LHCN-M2 (cell line): ENCODE data around the gene PRKN. TPM values are rescaled to one million over a fixed set of nuclear protein-coding genes. Genes with fewer than 3 reads are reported as not detected.
"Not testable (repeated sequence)": the region's sequence is repeated elsewhere in the genome, so short reads cannot be mapped to it uniquely, and the experiment has no call there.

ENCODE experiments used
- DNase-seq: peaks from one replicate; pipeline ENCODE4 v3.0.0-alpha.2; 2012; ENCODE audit warnings: low read depth
- total RNA-seq: library from RNA; depleted of rRNA; stranded (reverse); fragments of >200 nt; gene quantifications from 2 replicates; pipeline ENCODE4 v1.2.3, GENCODE V29; 2014

PRKN gene
- total RNA-seq, 1 experiment from 2014 or later, result 2.4 TPM

DNA sequence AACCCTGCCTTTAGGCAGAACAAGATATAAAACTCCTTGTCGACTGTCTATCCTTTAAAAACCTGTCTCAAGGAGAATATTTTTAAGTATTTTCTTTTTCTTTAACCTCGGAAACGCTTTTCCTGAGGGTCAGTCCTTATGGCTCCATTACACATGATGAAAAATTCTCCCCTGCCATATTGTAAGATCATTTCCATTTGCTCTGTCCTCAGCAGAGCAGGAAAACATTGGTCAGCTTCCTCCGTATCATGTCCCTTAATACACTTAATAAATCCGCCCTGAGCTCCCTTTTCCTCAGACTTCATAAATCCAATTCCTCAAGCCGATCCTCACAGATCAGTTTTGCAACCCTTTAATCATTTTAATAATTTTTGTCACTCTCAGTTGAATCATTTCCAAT is 1219.2 kb downstream of the PRKN start:
- no peak for DNase-seq

GRCh38 chr6:161507375-161507774 is 1220.2 kb downstream of the PRKN start:
- DNase-seq, result peak; percentile 72

DNA sequence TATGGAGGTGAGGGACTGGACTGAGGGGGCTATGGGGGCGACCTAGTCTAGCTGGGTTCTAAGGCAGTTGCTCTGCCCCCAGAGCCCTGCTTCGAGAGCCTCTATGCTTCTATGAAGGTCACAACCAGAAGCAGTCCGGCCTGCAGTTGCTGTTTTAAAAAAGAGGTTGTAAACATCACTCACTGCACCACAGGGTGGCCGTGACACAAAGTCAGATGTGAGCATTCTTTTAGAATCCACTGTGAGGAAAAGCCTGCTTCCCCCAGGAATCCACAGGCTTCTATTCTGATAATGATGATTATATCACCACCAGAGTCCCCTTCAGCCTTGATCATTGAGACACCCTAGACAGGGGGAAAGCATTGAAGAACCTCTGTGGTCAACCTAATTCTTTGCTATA is 1224.0 kb downstream of the PRKN start:
- DNase-seq, result no peak

GRCh38 chr6:161498881-161499280 is 1228.7 kb downstream of the PRKN start:
- no peak for DNase-seq

DNA sequence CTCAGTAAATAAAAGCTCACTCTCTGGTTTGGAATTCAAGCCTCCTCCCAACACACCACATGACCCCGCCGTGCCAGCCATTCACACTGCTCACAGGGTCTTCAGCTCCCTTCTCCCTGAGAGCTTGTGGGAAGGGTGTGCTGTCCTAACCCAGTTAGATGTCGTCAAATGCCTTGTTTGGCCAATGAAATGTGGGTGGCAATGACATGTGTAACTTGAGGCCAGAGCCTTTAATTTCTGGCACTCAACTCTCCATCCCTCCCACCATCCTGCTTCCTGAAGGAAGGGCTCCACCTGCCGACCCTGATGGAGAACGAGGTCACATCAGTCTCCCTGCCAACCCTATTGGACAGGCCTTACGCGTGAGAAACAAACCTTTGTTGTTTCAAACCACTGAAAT is 1229.2 kb downstream of the PRKN start:
- DNase-seq, result peak; percentile 55

DNA sequence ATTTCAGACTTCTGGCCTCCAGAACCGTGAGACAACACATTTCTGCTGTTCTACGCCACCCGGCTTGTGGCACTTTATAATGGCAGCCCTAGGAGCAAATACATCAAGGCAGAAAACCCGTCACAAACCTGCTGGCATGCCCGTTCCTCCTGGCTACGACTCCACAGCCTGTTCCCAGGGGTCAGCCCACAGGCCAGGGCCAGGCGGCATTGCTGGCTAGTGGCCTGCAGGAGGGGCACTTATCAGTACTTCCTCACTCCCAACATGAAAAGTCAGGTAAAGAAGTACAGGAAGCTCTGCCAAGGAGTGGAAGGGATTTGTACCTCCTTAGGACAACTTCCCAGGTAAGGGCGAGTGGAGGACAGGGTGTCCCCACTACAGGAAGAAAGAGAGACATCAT is 1230.6 kb downstream of the PRKN start:
- no peak for DNase-seq

GRCh38 chr6:161496271-161496670 is 1231.3 kb downstream of the PRKN start:
- not testable (repeated sequence) for DNase-seq

DNA sequence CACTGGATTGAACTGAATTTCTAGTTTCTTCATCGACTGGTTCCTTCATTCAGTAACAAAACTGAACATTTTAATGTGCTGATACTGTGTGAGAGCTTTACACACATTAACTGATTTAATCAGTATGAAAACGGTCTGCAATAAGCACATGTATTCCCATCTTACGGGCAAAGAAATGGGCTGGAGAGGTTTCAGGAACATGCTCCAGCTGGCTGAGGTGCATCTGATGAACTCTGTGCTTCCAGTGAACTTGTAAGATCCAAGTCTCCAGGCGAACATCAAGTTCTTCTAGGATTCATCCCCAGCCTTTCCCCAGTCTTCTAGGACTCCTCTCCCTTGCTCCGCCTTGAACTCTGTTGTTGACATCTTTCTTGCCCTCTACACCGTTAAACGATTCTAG is 1233.0 kb downstream of the PRKN start:
- no peak for DNase-seq

DNA sequence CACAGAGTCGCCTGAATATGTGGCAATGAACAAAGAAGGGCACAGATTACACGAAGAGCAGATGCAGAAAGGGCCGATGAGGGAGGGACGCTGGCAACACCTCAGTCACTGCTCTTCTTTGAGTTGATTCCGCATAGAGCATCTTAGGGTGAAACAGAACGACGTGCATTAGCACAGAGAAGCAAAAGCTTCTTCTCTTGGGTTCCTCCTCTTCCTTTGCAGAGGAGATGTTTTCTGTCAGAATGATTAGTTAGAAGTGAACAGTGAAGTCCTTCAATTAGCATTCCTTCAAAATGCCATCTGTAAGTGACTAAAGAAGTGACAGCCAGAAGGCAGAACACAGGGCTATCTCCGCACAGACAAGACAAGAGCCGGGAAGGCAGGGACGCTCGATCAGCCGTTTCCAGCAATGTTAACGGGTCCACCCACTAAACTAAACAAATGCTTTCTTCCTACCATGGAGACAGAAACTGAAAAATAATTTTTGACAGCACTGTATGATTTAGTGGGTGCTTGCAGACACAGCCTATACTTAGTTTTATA is 1233.9 kb downstream of the PRKN start:
- DNase-seq, result no peak

- DNase-seq, result no peak
Measured at GRCh38 chr6:161489626-161490306, 1237.8 kb downstream of the PRKN start.

DNA sequence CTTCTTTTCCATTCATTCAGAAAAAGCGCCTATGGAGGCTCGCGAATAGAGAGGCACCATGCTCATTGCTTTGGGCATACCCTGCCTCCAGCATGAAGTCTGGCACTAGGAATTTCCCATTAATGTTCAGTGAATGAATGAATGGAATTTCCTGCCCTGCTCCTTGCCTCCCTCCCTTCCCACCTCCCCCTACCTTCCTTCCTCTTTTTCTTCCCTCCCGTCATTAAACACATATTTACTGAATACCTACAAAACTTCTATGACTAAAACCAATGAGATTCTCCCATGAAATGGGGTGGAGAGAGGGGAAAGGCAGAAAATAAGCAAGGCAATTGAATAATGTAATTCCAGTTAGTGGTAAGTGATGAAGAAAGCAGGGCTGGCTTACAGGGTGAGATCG is 1239.9 kb downstream of the PRKN start:
- DNase-seq, result no peak

DNA sequence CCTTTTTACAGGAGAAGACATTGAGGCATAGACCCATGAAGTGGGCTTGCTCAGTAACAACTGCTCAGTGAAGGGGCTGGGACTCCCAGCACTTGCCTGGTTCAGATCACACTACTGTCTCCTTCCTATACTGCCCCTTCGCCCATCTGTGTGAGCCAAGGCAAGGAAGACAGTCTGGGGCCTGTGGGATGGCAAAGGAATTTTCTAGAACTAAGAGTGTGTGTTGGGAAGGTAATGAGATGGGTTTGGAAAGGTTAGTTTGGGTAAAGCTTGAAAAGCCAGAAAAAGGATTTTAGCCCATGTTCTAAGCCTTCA is 1240.4 kb downstream of the PRKN start:
- DNase-seq, result no peak

- peak; percentile 66 for DNase-seq
Measured at GRCh38 chr6:161486361-161487216, 1241.0 kb downstream of the PRKN start.

- no peak for DNase-seq
Measured at GRCh38 chr6:161482517-161482858, 1245.1 kb downstream of the PRKN start.

- DNase-seq, result no peak
Measured at GRCh38 chr6:161481786-161482516, 1245.6 kb downstream of the PRKN start.

DNA sequence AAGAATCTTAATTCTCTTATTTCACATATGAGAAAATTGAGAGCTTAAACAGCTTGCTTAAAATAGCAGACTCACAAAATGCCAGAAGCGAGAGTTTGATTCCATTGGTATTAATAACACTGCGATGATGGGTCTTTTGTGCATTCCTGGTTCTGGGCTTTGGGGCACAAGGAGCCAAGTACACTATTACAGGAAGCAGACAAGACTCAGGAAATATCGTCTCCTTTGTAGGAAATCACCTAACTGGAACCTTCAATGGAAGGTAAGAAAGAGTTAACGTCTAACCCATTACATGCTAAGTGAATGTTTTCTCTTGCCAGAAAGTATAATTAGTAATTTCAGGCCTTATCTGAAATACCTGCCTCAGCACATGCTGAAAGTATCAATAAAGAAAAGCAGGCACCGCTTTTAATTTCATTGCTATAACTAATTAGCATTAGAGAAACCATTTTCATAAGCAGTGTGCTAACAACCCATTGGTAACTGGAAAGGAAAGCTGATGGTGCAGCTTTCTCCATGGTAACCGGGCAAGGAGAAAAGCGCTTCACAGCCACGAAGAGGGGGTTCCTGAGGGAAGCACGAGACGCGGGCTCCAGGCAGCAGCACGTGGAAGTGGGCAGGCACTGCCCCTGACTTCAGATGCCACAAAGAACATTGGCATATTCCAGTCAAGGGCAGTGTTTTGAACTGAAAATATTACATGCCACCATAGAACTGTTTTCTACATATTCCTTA is 1247.0 kb downstream of the PRKN start:
- no peak for DNase-seq

GRCh38 chr6:161479376-161479775 is 1248.2 kb downstream of the PRKN start:
- DNase-seq, result no peak

GRCh38 chr6:161477876-161478425 is 1249.6 kb downstream of the PRKN start:
- DNase-seq, result no peak

GRCh38 chr6:161476711-161477110 is 1250.9 kb downstream of the PRKN start:
- DNase-seq, result no peak

GRCh38 chr6:161465403-161465802 is 1262.2 kb downstream of the PRKN start:
- DNase-seq, result no peak

DNA sequence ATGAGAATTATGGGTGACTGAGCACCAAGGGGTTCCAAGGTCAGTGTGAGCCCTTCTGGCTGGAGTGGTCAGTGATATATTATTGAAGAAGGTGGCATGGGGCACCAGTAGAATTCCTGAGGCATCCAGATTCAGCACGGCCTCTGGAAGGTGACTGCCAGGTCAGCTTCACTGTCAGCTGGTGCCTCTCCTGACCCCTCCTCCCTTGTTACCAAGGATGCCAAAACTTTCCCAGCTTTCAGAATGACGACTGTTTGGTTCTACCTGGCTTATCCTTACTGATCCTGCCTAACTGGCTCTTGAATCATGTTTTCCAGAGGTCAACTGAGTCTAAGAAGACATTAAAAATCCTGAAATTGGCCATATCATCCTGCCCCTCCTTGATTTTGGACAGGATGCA is 1264.5 kb downstream of the PRKN start:
- DNase-seq, result no peak
